ENCODE measurements around the gene SELENBP1. TPM values are rescaled to one million over a fixed set of nuclear protein-coding genes. Genes with fewer than 3 reads are reported as not detected.
"Not testable (repeated sequence)": the region's sequence is repeated elsewhere in the genome, so short reads cannot be mapped to it uniquely, and the experiment has no call there.

SELENBP1 gene
- total RNA-seq: not detected in 2 replicates

GRCh38 chr1:151372058-151372934 is at the start of gene SELENBP1:
SELENBP1 (minus strand) TSS chr1:151372705; CDS start chr1:151372641, 64 bp downstream.
- intact Hi-C loops (cut with micrococcal nuclease): no loop called here

- intact Hi-C loops (cut with micrococcal nuclease): no loop called here
Observed at GRCh38 chr1:151419819-151420218, 47.3 kb upstream of the SELENBP1 start.

GRCh38 chr1:151418081-151418480 is 45.6 kb upstream of the SELENBP1 start:
- intact Hi-C loops (cut with micrococcal nuclease): no loop called here

- intact Hi-C loops (cut with micrococcal nuclease): no loop called here
Observed at GRCh38 chr1:151416231-151416630, 43.7 kb upstream of the SELENBP1 start.

GRCh38 chr1:151411884-151412283 is 39.4 kb upstream of the SELENBP1 start:
- intact Hi-C loops (cut with micrococcal nuclease): no loop called here

GRCh38 chr1:151408891-151409290 is 36.4 kb upstream of the SELENBP1 start:
- intact Hi-C loops (cut with micrococcal nuclease): no loop called here

- intact Hi-C loops (cut with micrococcal nuclease): no loop called here
Observed at GRCh38 chr1:151407304-151407703, 34.8 kb upstream of the SELENBP1 start.

- intact Hi-C loops (cut with micrococcal nuclease): no loop called here
Observed at GRCh38 chr1:151406176-151406575, 33.7 kb upstream of the SELENBP1 start.

- intact Hi-C loops (cut with micrococcal nuclease): no loop called here
Observed at GRCh38 chr1:151405187-151405951, 32.9 kb upstream of the SELENBP1 start.

GRCh38 chr1:151403612-151404011 is 31.1 kb upstream of the SELENBP1 start:
- intact Hi-C loops (cut with micrococcal nuclease): no loop called here

GRCh38 chr1:151402764-151403163 is 30.3 kb upstream of the SELENBP1 start:
- intact Hi-C loops (cut with micrococcal nuclease): no loop called here

- intact Hi-C loops (cut with micrococcal nuclease): no loop called here
Observed at GRCh38 chr1:151401860-151402259, 29.4 kb upstream of the SELENBP1 start.

GRCh38 chr1:151401125-151401788 is 28.8 kb upstream of the SELENBP1 start:
- intact Hi-C loops (cut with micrococcal nuclease): no loop called here

GRCh38 chr1:151399324-151400171 is 27.0 kb upstream of the SELENBP1 start, which contains the start of gene PSMB4:
PSMB4 (plus strand) TSS chr1:151399573; CDS start chr1:151399588, 15 bp downstream.
- intact Hi-C loops (cut with micrococcal nuclease): loop anchor here (1.0 to 5.0 kb wide), 4 partner anchors 52 to 117 kb away; partner anchors contain the start of genes PI4KB, POGZ, RFX5 and ZNF687

- intact Hi-C loops (cut with micrococcal nuclease): loop anchor here (5.0 kb wide), 2 partner anchors 61 to 114 kb away; partner anchors contain the start of genes POGZ and ZNF687
Observed at GRCh38 chr1:151396265-151396664, 23.8 kb upstream of the SELENBP1 start.

GRCh38 chr1:151393583-151393982 is 21.1 kb upstream of the SELENBP1 start:
- intact Hi-C loops (cut with micrococcal nuclease): no loop called here

GRCh38 chr1:151391079-151391563 is 18.6 kb upstream of the SELENBP1 start:
- intact Hi-C loops (cut with micrococcal nuclease): no loop called here

GRCh38 chr1:151390221-151391078 is 17.9 kb upstream of the SELENBP1 start:
- intact Hi-C loops (cut with micrococcal nuclease): not testable (repeated sequence)

- intact Hi-C loops (cut with micrococcal nuclease): no loop called here
Observed at GRCh38 chr1:151386002-151386401, 13.5 kb upstream of the SELENBP1 start.
